Breast epithelium (tissue), 4 donors: Measurements from ENCODE around the gene CGRRF1. TPM values are rescaled to one million over a fixed set of nuclear protein-coding genes. Genes with fewer than 3 reads are reported as not detected.
A peak's percentile ranks its signal among the peaks of the same experiment; 100 is the strongest.

ENCODE experiments used
- DNase-seq, 2 donors: peaks; one replicate each; pipeline ENCODE4 v3.0.0-alpha.2; 2019; ENCODE audit warnings: low spot score in 2 of 2
- H3K27ac ChIP-seq, 2 donors: fragments of 200-600 bp; sonication (generic) in 1 of 2; one replicate each; pipeline ENCODE4 v1.5.1; 2016 to 2019; ENCODE audit warnings: mild to moderate bottlenecking in 1 of 2
- H3K27me3 ChIP-seq, 2 donors: fragments of 200-600 bp; sonication (generic) in 1 of 2; one replicate each; pipeline versions ENCODE4 v1.5.1 to v1.6.0; 2017 to 2019; ENCODE audit warnings: control low read depth in 1 of 2, mild to moderate bottlenecking in 1 of 2
- H3K36me3 ChIP-seq: fragments of 200-600 bp; one replicate; pipeline ENCODE4 v1.5.1; 2019
- H3K4me1 ChIP-seq, 2 donors: fragments of 200-600 bp; sonication (generic); one replicate each; pipeline ENCODE4 v1.5.1; 2016 to 2019; ENCODE audit warnings: control low read depth in 1 of 2
- H3K4me3 ChIP-seq, 3 donors: fragments of 200-600 bp; sonication (generic); 1 replicate in 2 of 3; 2 replicates in 1 of 3; pipeline ENCODE4 v1.5.1; 2016 to 2019; ENCODE audit warnings: mild to moderate bottlenecking in 3 of 3, moderate library complexity in 2 of 3
- H3K9me3 ChIP-seq, 2 donors: fragments of 200-600 bp; sonication (generic) in 1 of 2; one replicate each; pipeline ENCODE4 v1.5.1; 2016 to 2019; ENCODE audit warnings: control low read depth in 1 of 2
- CTCF ChIP-seq, 3 donors: fragments of 450-650 bp; IDR thresholded peaks; one replicate each; pipeline ENCODE4 v1.5.1; 2016 to 2017; ENCODE audit warnings: antibody characterized with exemption in 3 of 3, mild to moderate bottlenecking in 3 of 3, moderate library complexity in 3 of 3
- POLR2A ChIP-seq: fragments of 450-650 bp; IDR thresholded peaks from one replicate; pipeline ENCODE4 v1.6.1; 2016; ENCODE audit warnings: antibody characterized with exemption, mild to moderate bottlenecking, moderate library complexity
- POLR2AphosphoS5 ChIP-seq, 3 donors: sonication (generic); formaldehyde crosslinking; IDR thresholded peaks; one replicate each; pipeline ENCODE4 v1.6.1; 2017; ENCODE audit warnings: antibody characterized with exemption in 3 of 3
- intact Hi-C: fragments of 100-400 bp; cut with DNase I; formaldehyde crosslinking; loops from one replicate; pipeline ENCODE4 v1.15.1; 2023; ENCODE audit warnings: low total_unique reads
- total RNA-seq, 3 donors: library from RNA; depleted of rRNA; stranded (reverse); fragments of >200 nt; gene quantifications; one replicate each; pipeline ENCODE4 v1.1.0, GENCODE V29; 2016

CGRRF1 gene
- total RNA-seq, 3 donors from 2014 or later, result 21.0 to 25.5 (median 23.6) TPM

- Histone ChIP-seq H3K36me3 (no peaks in the 10 kb centered on the region), H3K27ac (peak within 1 kb of the TSS; percentile 97 to 100), H3K9me3 (no peaks in the 10 kb centered on the region), H3K4me3 (peak within 1 kb of the TSS; percentile 70 to 91 (median 78)), H3K4me1 (no peaks in the 10 kb centered on the region), H3K27me3 (no peaks in the 10 kb centered on the region)
- TF ChIP-seq CTCF (IDR thresholded peaks at IDR 0.05) (peak in 2 of 3 donors; percentile 2 to 28), POLR2A (no peak), POLR2AphosphoS5 (IDR thresholded peaks at IDR 0.05) (peak in 1 of 3 donors; percentile 13)
- intact Hi-C loops, result loop anchor here (5.0 to 10.0 kb wide), 2 partner anchors 118 to 206 kb away; no protein-coding TSS in a partner anchor
- peak; percentile 68 for DNase-seq
Observed at GRCh38 chr14:54566410-54567223, 56.9 kb downstream of the CGRRF1 start, which contains the start of gene SAMD4A. Gene SAMD4A (plus strand): TSS chr14:54567128. CDS start chr14:54567917, 789 bp downstream.

- Histone ChIP-seq H3K4me1 (no peaks in the 10 kb centered on the region), H3K9me3 (no peaks in the 10 kb centered on the region), H3K4me3 (peak overlapping the region; percentile 70 to 91 (median 78)), H3K27ac (peak overlapping the region; percentile 97 to 100), H3K36me3 (no peaks in the 10 kb centered on the region), H3K27me3 (no peaks in the 10 kb centered on the region)
- intact Hi-C loops, result loop anchor here (5.0 to 10.0 kb wide), 2 partner anchors 118 to 205 kb away; no protein-coding TSS in a partner anchor
- no peak for TF ChIP-seq POLR2AphosphoS5 (IDR thresholded peaks at IDR 0.05)
- TF ChIP-seq POLR2A, result no peak
- TF ChIP-seq CTCF (IDR thresholded peaks at IDR 0.05), result no peak
- DNase-seq, result peak in 1 of 2 donors; percentile 26
Observed at GRCh38 chr14:54567224-54567638, 57.5 kb downstream of the CGRRF1 start.

- intact Hi-C loops, result loop anchor here (5.0 to 10.0 kb wide), 2 partner anchors 117 to 204 kb away; no protein-coding TSS in a partner anchor
- peak overlapping the region; percentile 97 to 100 for H3K27ac ChIP-seq
- TF ChIP-seq POLR2AphosphoS5 (IDR thresholded peaks at IDR 0.05) (no peak), CTCF (IDR thresholded peaks at IDR 0.05) (no peak), POLR2A (no peak)
- peak overlapping the region; percentile 70 to 91 (median 78) for H3K4me3 ChIP-seq
- no peaks in the 10 kb centered on the region for H3K27me3 ChIP-seq
- H3K36me3 ChIP-seq, result no peaks in the 10 kb centered on the region
- H3K9me3 ChIP-seq, result no peaks in the 10 kb centered on the region
- no peaks in the 10 kb centered on the region for H3K4me1 ChIP-seq
- DNase-seq, result peak in 1 of 2 donors; percentile 46
Observed at GRCh38 chr14:54567639-54568561, 58.2 kb downstream of the CGRRF1 start.

- peak overlapping the region; percentile 18 to 22 for H3K27ac ChIP-seq
- no peaks in the 10 kb centered on the region for H3K36me3 ChIP-seq
- no peak for DNase-seq
- no peaks in the 10 kb centered on the region for H3K27me3 ChIP-seq
- H3K9me3 ChIP-seq, result no peaks in the 10 kb centered on the region
- TF ChIP-seq POLR2AphosphoS5 (IDR thresholded peaks at IDR 0.05), result no peak
- no peak for TF ChIP-seq CTCF (IDR thresholded peaks at IDR 0.05)
- TF ChIP-seq POLR2A, result no peak
- intact Hi-C loops, result loop anchor here (5.0 to 10.0 kb wide), 2 partner anchors 116 to 203 kb away; no protein-coding TSS in a partner anchor
- H3K4me3 ChIP-seq, result peak overlapping the region; percentile 51 to 78 (median 70)
- no peaks in the 10 kb centered on the region for H3K4me1 ChIP-seq
Observed at GRCh38 chr14:54568821-54569595, 59.3 kb downstream of the CGRRF1 start.
